Progenitor cell of endocrine pancreas (in vitro differentiated cells): ENCODE results near the gene C1QB. TPM values are rescaled to one million over a fixed set of nuclear protein-coding genes. Genes with fewer than 3 reads are reported as not detected.

Experiments used
- DNase-seq: peaks from one replicate; pipeline ENCODE4 v3.0.0; 2021; ENCODE audit warnings: low spot score; ENCODE audit not compliant: unreplicated experiment
- H3K27ac Mint-ChIP-seq: 2 replicates; pipeline ENCODE4 v1.8.0; 2021; ENCODE audit warnings: mild to moderate bottlenecking, moderate library complexity, mixed read lengths
- H3K27me3 Mint-ChIP-seq: 2 replicates; pipeline ENCODE4 v1.8.0; 2021; ENCODE audit warnings: mixed read lengths
- H3K36me3 Mint-ChIP-seq: 2 replicates; pipeline ENCODE4 v1.8.0; 2022; ENCODE audit warnings: mixed read lengths; ENCODE audit not compliant: insufficient read depth
- H3K4me1 Mint-ChIP-seq: 2 replicates; pipeline ENCODE4 v1.8.0; 2021; ENCODE audit warnings: low read depth, mixed read lengths
- H3K4me3 Mint-ChIP-seq: 2 replicates; pipeline ENCODE4 v1.8.0; 2021; ENCODE audit warnings: low read depth, mild to moderate bottlenecking, moderate library complexity, mixed read lengths
- H3K9me3 Mint-ChIP-seq: 2 replicates; pipeline ENCODE4 v1.8.0; 2021; ENCODE audit warnings: low read depth, mixed read lengths
- total RNA-seq: library from RNA; stranded (reverse); gene quantifications from 2 replicates; pipeline ENCODE4 v1.2.1, GENCODE V29; 2021
- TF ChIP-seq, protein P1 (sequence below): fragments of 200-600 bp; sonication (generic); IDR thresholded peaks from one replicate; pipeline ENCODE4 v1.5.0; 2021; ENCODE audit warnings: antibody characterized with exemption, mild to moderate bottlenecking; ENCODE audit not compliant: unreplicated experiment

Gene C1QB
- total RNA-seq, 1 donor from 2014 or later = not detected

DNA sequence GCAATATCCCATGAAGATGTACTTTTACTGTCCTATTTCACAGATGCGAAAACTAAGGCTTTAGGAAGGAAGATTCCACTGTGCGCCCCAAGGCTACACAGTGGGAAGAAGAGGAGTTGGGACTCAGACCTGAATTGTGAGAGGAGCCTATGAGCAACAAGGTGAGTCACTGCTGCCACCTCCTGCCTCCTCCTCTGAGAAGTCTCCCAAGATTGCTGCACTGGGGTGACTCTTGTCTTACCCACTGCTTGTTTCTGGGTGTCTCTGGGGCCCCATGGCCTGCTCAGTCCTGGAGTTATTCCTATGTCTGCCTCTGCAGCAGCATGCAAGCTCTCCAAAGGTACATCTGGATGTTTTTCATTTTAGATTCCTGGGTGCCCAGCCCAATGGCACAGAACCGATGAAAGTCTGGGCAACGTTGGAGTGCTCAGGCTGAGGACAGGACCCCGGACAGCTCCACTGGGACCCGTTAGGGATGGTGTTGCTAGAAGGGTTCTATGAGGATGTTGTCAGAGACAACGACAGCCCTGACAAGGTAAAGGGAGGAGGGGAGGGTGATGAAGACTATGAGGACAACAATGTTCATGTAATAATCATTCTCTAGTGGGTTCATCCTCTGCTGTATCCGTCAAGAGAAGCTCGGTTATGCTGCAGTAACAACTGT lies 27.6 kb upstream of the C1QB start:
- no peaks in the 10 kb centered on the region for H3K9me3 Mint-ChIP-seq

DNA sequence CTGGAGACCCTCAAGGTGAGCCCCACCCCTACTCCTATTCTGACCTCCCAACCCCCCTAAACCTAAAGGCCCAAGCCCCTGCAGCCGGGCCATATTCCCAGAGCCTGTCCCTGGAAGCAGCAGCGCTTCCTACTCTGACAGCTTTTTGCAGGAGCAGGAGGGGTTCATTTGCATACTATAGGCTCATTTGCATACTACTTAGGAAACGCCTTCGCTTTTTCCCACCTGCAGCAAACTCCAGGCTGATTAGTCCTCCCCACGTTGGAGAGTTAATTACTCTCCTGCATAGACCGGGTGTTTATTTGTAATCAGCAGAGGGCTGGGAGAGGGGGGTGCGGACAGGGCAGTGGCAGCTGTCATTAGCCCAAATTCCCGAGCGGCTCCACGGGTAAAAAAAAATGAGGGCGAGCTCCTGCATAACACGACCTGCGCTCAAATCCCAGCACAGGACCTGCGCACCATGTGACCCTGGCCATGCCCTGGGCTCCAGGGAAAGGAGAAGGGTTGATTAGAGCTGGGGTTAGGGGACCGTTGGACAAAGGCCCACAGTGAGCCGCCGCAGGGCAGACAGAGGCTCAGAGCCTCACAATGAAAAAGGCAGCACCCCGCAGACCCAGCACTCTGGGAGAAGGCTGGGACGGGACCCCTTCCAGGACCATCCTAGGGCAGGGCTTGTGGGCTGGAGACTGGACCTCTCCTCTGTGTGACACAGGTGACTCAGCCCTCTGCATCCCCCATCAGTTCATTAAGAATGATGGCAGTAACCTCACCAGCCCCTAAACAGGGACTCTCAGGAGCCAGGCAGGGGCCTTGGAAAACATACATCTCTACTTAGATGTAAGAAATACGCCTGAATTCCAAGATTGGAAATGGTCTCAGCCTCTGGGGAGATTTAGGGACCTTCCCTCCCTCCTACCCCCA lies 26.5 kb upstream of the C1QB start:
- H3K36me3 Mint-ChIP-seq = no peaks in the 10 kb centered on the region
- no peaks in the 10 kb centered on the region for H3K4me1 Mint-ChIP-seq
- H3K4me3 Mint-ChIP-seq = no peak overlapping the region
- no peaks in the 10 kb centered on the region for H3K9me3 Mint-ChIP-seq
- no peak overlapping the region for H3K27ac Mint-ChIP-seq
- TF ChIP-seq, protein P1, sequence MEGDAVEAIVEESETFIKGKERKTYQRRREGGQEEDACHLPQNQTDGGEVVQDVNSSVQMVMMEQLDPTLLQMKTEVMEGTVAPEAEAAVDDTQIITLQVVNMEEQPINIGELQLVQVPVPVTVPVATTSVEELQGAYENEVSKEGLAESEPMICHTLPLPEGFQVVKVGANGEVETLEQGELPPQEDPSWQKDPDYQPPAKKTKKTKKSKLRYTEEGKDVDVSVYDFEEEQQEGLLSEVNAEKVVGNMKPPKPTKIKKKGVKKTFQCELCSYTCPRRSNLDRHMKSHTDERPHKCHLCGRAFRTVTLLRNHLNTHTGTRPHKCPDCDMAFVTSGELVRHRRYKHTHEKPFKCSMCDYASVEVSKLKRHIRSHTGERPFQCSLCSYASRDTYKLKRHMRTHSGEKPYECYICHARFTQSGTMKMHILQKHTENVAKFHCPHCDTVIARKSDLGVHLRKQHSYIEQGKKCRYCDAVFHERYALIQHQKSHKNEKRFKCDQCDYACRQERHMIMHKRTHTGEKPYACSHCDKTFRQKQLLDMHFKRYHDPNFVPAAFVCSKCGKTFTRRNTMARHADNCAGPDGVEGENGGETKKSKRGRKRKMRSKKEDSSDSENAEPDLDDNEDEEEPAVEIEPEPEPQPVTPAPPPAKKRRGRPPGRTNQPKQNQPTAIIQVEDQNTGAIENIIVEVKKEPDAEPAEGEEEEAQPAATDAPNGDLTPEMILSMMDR = no peak
- peaks cover 69% of the 10 kb centered on the region for H3K27me3 Mint-ChIP-seq
- no peak for DNase-seq

More for the DNA sequence above, 27.6 kb upstream of the C1QB start:
- no peaks in the 10 kb centered on the region for H3K36me3 Mint-ChIP-seq
- no peak overlapping the region for H3K27ac Mint-ChIP-seq
- H3K27me3 Mint-ChIP-seq = peaks cover 66% of the 10 kb centered on the region
- TF ChIP-seq, protein P1 = no peak
- H3K4me3 Mint-ChIP-seq = no peak overlapping the region
- H3K4me1 Mint-ChIP-seq = no peaks in the 10 kb centered on the region
- DNase-seq = no peak

DNA sequence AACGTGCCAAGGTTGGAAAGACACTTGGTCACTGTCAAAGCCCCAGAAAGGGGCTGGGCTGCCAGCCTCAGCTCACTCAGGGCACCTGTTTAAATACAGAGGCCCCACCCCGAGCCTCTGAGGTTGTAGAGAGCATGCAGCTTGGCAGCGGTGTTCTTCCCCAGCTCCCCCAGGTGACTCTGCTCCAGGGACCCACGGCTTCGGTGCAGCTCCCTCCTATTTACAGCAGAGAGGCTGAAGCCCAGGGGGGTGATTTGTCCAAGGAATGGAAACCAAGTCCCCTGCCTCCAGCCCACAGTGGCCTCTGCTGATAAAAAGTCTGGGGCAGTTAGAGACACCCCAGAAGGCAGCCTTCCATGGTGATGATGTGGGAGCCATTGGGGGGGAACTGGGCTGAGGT lies 25.7 kb upstream of the C1QB start:
- Mint-ChIP-seq H3K4me3 (no peak overlapping the region), H3K4me1 (no peaks in the 10 kb centered on the region), H3K27me3 (peaks cover 70% of the 10 kb centered on the region), H3K36me3 (no peaks in the 10 kb centered on the region), H3K27ac (no peak overlapping the region), H3K9me3 (no peaks in the 10 kb centered on the region)
- no peak for DNase-seq
- TF ChIP-seq, protein P1 = no peak

DNA sequence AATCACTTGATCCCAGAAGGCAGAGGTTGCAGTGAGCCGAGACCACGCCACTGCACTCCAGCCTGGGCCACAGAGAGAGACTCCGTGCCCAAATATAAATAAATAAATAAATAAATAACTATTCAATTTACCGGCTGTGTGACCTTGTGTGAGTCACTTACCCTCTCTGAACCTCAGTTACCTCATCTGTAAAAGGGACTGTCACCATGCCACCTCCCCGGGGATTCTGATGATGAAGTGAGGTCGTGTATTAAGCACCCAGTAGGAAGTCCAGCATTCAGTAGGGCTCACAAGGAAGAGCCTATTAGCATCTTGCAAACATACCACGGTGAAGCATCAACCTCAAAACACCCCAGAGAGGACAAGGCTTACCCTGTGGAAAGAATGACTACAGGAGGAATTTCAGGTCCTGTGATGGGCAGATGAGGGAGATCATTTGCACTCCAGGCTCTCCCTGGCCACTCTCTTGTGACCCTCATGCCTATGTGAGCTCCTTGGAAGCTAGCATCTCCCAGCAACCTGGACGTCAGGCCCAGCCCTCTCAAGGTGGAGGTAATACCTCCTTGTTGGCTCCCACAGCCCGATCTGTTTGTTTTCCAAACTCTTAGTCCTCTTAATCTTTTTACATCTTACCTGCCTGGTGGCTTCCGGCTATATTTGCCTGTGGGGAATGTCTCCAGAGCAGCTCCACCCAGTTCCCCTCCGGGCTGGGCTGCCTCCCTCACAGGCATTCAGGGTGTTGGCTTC lies 24.2 kb upstream of the C1QB start:
- H3K27ac Mint-ChIP-seq = no peak overlapping the region
- no peak overlapping the region for H3K4me3 Mint-ChIP-seq
- TF ChIP-seq, protein P1 = no peak
- H3K9me3 Mint-ChIP-seq = no peaks in the 10 kb centered on the region
- H3K4me1 Mint-ChIP-seq = no peaks in the 10 kb centered on the region
- no peaks in the 10 kb centered on the region for H3K36me3 Mint-ChIP-seq
- no peak for DNase-seq
- peaks cover 68% of the 10 kb centered on the region for H3K27me3 Mint-ChIP-seq

DNA sequence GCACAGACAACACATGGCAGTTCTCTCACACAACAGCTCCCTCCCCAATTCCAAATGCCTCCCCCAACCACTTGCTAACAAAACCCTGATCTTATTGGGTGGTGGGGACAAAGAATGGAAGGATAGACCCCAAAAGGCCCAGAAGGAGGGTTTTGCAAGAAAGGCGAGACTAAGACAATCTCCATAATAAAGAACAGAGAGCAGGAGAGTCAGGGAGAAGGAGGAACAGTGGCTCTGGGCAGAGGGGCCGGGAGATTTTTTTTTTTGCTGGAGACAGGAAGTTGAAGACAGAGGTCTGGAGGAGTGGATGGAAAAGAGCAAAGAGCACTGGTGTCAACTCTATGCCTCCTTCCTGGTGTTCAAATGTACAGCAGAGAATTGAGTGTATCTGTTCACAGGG lies 23.1 kb upstream of the C1QB start:
- Mint-ChIP-seq H3K27me3 (peaks cover 60% of the 10 kb centered on the region), H3K4me1 (no peaks in the 10 kb centered on the region), H3K36me3 (no peaks in the 10 kb centered on the region), H3K9me3 (no peaks in the 10 kb centered on the region), H3K4me3 (no peak overlapping the region), H3K27ac (no peak overlapping the region)
- TF ChIP-seq, protein P1 = no peak
- DNase-seq = no peak
